Fibroblast of mammary gland (primary cell): Measurements from ENCODE around the gene SCP2.
"Not testable (repeated sequence)": the region's sequence is repeated elsewhere in the genome, so short reads cannot be mapped to it uniquely, and the experiment has no call there.

ENCODE experiments used
- DNase-seq: peaks from one replicate; pipeline ENCODE4 v3.0.0-alpha.2; 2010; ENCODE audit warnings: low read depth
- H3K4me3 ChIP-seq: 2 replicates; pipeline ENCODE4 v1.5.1; 2011; ENCODE audit warnings: low read depth, mild to moderate bottlenecking, low read length, moderate library complexity; ENCODE audit not compliant: control insufficient read depth
- CTCF ChIP-seq: conservative IDR thresholded peaks from 2 replicates; pipeline ENCODE4 v1.5.1; 2011; ENCODE audit warnings: low read depth, low read length, inconsistent platforms; ENCODE audit not compliant: control insufficient read depth, insufficient read depth

SCP2 gene

DNA sequence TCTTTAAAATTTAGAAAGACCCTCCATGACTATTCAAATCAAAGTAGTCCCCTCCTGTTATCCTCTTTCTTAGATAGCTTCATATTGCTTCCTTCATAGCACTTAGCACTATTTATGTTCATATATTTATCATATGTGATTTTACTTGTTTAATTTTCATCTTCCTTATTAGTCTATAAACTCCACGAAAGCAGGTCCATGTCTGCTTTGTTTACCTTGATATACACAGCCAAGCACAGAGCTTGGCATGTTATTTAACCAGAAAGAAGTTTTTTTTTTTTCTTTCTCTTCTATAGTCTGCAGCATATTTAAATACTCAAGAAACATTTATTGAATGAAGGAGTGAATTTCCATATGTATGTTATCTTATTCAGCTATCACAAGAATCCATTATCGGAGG is 36.0 kb downstream of the SCP2 start:
- DNase-seq: no peak
- no peak overlapping the region for H3K4me3 ChIP-seq
- TF ChIP-seq CTCF: no peak

DNA sequence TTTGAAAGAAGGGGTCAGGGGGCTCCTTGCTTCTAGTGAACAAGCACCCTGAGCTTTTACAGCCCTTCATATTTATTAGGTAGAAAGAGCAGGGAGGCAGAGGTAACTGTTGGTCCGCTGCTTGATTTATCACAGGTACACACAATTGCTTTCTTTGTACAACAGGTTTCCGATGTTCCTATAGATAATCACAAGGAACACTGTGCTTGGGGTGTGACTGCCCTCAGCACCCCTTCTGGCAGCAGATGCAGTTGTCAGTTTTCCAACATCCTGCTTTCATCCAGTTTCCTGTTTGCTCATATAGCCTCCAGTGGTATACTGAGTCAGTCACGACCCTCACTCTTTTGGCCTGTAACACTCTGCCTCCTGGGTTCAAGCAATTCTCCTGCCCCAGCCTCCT is 40.6 kb downstream of the SCP2 start:
- TF ChIP-seq CTCF: no peak
- DNase-seq: no peak
- no peak overlapping the region for H3K4me3 ChIP-seq

DNA sequence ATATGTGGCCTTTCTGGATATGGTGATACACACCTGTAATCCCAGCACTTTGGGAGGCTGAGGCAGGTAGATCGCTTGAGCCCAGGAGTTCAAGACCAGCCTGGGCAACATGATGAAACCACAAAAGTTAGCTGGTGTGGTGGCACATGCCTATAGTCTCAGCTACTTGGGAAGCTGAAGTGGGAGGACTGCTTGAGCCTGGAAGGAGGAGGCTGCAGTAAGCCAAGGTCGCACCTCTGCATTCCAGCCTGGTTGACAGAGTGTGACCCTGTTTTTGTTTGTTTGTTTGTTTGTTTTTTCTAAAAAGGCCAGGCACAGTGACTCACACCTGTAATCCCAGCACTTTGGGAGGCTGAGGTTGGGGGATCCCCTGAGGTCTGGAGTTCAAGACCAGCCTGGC is 42.2 kb downstream of the SCP2 start:
- H3K4me3 ChIP-seq: not testable (repeated sequence)

DNA sequence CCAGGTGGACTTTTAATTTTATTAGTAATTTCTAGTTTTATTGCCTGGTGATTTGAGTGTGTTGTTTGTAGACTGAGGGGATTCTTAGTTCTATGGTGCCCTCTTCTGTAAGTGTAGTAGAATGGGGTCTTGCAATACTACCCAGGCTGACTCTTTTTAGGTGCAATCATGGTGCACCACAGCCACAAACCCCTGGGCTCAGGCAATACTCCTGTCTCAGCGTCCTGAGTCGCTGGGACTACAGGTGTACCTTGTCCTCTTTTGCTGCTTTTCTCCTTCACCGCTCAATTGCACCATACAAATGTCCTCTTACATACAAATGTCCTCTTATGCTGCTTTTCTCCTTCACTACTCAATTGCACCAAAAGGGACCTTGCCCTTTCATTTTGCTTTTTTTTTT is 43.1 kb downstream of the SCP2 start:
- peak; percentile 30 for TF ChIP-seq CTCF
- H3K4me3 ChIP-seq: no peak overlapping the region
- DNase-seq: peak; percentile 47

More for the DNA sequence above, 42.2 kb downstream of the SCP2 start:
- not testable (repeated sequence) for DNase-seq

DNA sequence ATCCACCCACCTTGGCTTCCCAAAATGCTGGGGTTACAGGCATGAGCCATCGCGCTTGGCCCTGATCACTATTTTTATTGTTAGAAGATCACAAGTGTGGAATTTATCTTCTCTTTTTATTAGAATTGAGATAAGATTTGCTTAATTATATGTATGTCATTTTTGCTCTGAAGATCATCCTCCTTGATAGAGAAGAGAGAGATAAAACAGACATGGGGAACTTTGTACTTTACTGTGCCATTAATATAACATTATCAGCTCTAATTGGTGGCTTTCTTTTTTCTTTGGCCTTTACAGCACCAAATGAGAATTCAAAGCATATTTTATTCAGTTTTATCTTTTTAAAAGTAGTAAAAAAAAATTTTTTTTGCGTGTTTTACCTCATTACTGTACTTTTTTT is 46.8 kb downstream of the SCP2 start:
- no peak for TF ChIP-seq CTCF
- no peak for DNase-seq

DNA sequence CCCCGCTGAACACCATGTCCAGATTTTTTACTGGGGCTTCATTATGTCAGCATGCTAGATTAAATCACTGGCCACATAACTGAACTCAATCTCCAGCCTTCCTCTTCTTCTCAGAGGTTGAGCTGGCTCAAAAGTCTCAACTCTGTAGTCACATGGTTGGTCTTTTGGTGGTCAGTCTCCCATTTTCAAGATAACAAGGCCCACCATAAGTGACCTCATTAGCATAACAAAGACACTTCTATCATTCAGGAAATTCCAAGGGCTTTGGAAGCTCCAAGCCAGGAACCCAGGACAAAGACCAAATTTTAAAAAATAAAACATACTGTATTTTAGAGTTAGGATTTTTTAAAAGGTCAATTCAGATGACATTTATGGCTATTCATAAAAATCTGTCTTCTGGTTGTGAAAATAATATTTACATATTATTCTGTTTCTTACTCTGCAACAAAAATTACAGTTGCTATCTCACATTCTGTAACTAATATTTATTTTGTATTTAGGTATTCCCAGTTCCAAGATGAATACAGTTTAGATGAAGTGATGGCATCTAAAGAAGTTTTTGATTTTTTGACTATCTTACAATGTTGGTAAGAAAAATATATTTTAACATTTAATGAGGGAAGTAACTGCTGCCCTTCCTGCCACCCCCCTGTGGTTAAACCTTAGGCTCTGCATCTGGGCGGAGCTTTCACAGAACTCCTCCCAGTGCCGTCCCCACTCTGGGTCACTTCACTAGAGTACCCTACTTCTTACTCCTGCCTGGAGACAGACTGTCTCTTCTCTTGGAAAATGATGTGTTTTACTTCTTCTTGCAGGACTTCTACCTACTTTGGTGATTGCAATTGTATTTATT is 49.3 kb downstream of the SCP2 start:
- no peak for TF ChIP-seq CTCF
- DNase-seq: no peak
- no peak overlapping the region for H3K4me3 ChIP-seq

More for the DNA sequence above, 46.8 kb downstream of the SCP2 start:
- no peak overlapping the region for H3K4me3 ChIP-seq

DNA sequence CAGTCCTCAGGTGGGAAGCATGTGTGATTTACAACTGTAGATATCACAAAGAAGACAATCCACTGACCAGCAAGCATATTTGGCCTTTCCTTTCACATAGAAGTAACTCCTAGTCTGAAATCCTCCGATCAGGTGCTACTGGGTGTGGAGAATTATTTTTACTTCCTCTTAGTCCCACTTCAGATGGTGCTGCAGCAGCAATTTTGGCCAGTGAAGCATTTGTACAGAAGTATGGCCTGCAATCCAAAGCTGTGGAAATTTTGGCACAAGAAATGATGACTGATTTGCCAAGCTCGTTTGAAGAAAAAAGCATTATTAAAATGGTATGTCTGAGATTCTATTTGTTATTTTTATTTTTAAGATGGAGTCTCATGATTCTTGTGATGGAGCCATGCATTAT is 51.0 kb downstream of the SCP2 start:
- no peak for TF ChIP-seq CTCF
- no peak overlapping the region for H3K4me3 ChIP-seq
- DNase-seq: peak; percentile 2

GRCh38 chr1:52992733-52993132 is 65.7 kb downstream of the SCP2 start:
- not testable (repeated sequence) for H3K4me3 ChIP-seq, DNase-seq
